DMS153 (cell line): ENCODE results near the gene PEBP1.

Source experiments
- DNase-seq: peaks from one replicate; lab custom pipeline; 2025; lab: John Stamatoyannopoulos, UW

Gene PEBP1

GRCh38 chr12:118136559-118137003, 657 bp downstream of the PEBP1 start:
- DNase-seq, result no peak

GRCh38 chr12:118137148-118137678, 1.3 kb downstream of the PEBP1 start:
- no peak for DNase-seq

- DNase-seq, result no peak
These were observed 4.9 kb downstream of the PEBP1 start for GRCh38 chr12:118140825-118141224.

- no peak for DNase-seq
These were observed 8.6 kb downstream of the PEBP1 start for GRCh38 chr12:118144499-118144898.

GRCh38 chr12:118145113-118145797, 9.3 kb downstream of the PEBP1 start:
- DNase-seq, result no peak

GRCh38 chr12:118145798-118146156, 9.9 kb downstream of the PEBP1 start:
- DNase-seq, result no peak

- DNase-seq, result no peak
These were observed 12.4 kb downstream of the PEBP1 start for GRCh38 chr12:118148287-118148686.

GRCh38 chr12:118150625-118151024, 14.7 kb downstream of the PEBP1 start:
- DNase-seq, result no peak

- no peak for DNase-seq
These were observed 15.8 kb downstream of the PEBP1 start for GRCh38 chr12:118151755-118152154.

GRCh38 chr12:118160536-118160935, 24.6 kb downstream of the PEBP1 start:
- no peak for DNase-seq

GRCh38 chr12:118164798-118165486, 29.0 kb downstream of the PEBP1 start:
- peak; percentile 39 for DNase-seq

- no peak for DNase-seq
These were observed 31.0 kb downstream of the PEBP1 start for GRCh38 chr12:118166946-118167345.

GRCh38 chr12:118175823-118176447, 40.0 kb downstream of the PEBP1 start:
- no peak for DNase-seq

- no peak for DNase-seq
These were observed 47.2 kb downstream of the PEBP1 start for GRCh38 chr12:118183155-118183554.

- DNase-seq, result no peak
These were observed 47.8 kb downstream of the PEBP1 start for GRCh38 chr12:118183711-118184110.

GRCh38 chr12:118185602-118186397, 49.9 kb downstream of the PEBP1 start:
- DNase-seq, result no peak

- no peak for DNase-seq
These were observed 52.0 kb downstream of the PEBP1 start for GRCh38 chr12:118187751-118188435.

- no peak for DNase-seq
These were observed 52.9 kb downstream of the PEBP1 start for GRCh38 chr12:118188690-118189371.

GRCh38 chr12:118189741-118190191, 53.8 kb downstream of the PEBP1 start:
- peak; percentile 35 for DNase-seq

- peak; percentile 39 for DNase-seq
These were observed 54.3 kb downstream of the PEBP1 start for GRCh38 chr12:118190266-118190665.

GRCh38 chr12:118193477-118193876, 57.6 kb downstream of the PEBP1 start:
- DNase-seq, result no peak
